Activated T-helper 2 cell treated with anti-CD3 and anti-CD28 coated beads, Interferon-gamma antibody, Interleukin-2, Interleukin-4, amounts not matched to agents 10 μg/mL and 5 μg/mL and 100 μg/mL, durations not matched to agents 14 hours and 24 hours and 36 hours (primary cell): ENCODE data around the gene KRT7. TPM values are rescaled to one million over a fixed set of nuclear protein-coding genes. Genes with fewer than 3 reads are reported as not detected.

Experiments
- DNase-seq: peaks from one replicate; pipeline ENCODE4 v3.0.0; 2021; ENCODE audit warnings: low spot score
- H3K27ac Mint-ChIP-seq: one replicate; pipeline ENCODE4 v1.8.0; 2021; ENCODE audit warnings: mixed read lengths
- H3K27me3 Mint-ChIP-seq: one replicate; pipeline ENCODE4 v1.8.0; 2021; ENCODE audit warnings: low read depth, mixed read lengths
- H3K36me3 Mint-ChIP-seq: one replicate; pipeline ENCODE4 v1.8.0; 2021; ENCODE audit warnings: low read depth, mixed read lengths
- H3K4me1 Mint-ChIP-seq: one replicate; pipeline ENCODE4 v1.8.0; 2021; ENCODE audit warnings: low read depth, mixed read lengths
- H3K4me3 Mint-ChIP-seq: one replicate; pipeline ENCODE4 v1.8.0; 2021; ENCODE audit warnings: low read depth, mild to moderate bottlenecking, moderate library complexity, mixed read lengths
- H3K9me3 Mint-ChIP-seq: one replicate; pipeline ENCODE4 v1.8.0; 2021; ENCODE audit warnings: mixed read lengths
- intact Hi-C: fragments of 100-400 bp; cut with micrococcal nuclease; formaldehyde crosslinking; loops from one replicate; pipeline ENCODE4 v1.15.1; 2023
- total RNA-seq: library from RNA; stranded (reverse); gene quantifications from 2 replicates; pipeline ENCODE4 v1.2.3, GENCODE V29; 2022

The KRT7 gene
- 4.2 and 4.7 TPM in 2 replicates for total RNA-seq

- Mint-ChIP-seq H3K27ac (no peak within 1 kb of the TSS), H3K4me3 (no peak within 1 kb of the TSS), H3K9me3 (no peaks in the 10 kb centered on the region), H3K36me3 (no peaks in the 10 kb centered on the region), H3K4me1 (no peaks in the 10 kb centered on the region), H3K27me3 (peaks cover 46% of the 10 kb centered on the region)
- no peak for DNase-seq
- intact Hi-C loops, result no loop called here
Measured at GRCh38 chr12:52232674-52233461, at the start of gene KRT7. TSS of gene KRT7 (plus strand) at chr12:52233243. CDS start at chr12:52233297, 54 bp downstream.

GRCh38 chr12:52183544-52183910 lies 49.5 kb upstream of the KRT7 start:
- Mint-ChIP-seq H3K9me3 (no peaks in the 10 kb centered on the region), H3K4me1 (peaks cover 3% of the 10 kb centered on the region), H3K36me3 (no peaks in the 10 kb centered on the region), H3K27ac (no peak overlapping the region), H3K4me3 (no peak overlapping the region), H3K27me3 (no peaks in the 10 kb centered on the region)
- intact Hi-C loops, result no loop called here
- no peak for DNase-seq

- Mint-ChIP-seq H3K36me3 (no peaks in the 10 kb centered on the region), H3K9me3 (no peaks in the 10 kb centered on the region), H3K4me1 (peaks cover 3% of the 10 kb centered on the region), H3K4me3 (no peak overlapping the region), H3K27ac (no peak overlapping the region), H3K27me3 (no peaks in the 10 kb centered on the region)
- intact Hi-C loops, result no loop called here
- no peak for DNase-seq
Measured at GRCh38 chr12:52183971-52184370, 49.1 kb upstream of the KRT7 start.

- H3K36me3 Mint-ChIP-seq, result no peaks in the 10 kb centered on the region
- H3K27ac Mint-ChIP-seq, result no peak overlapping the region
- H3K9me3 Mint-ChIP-seq, result no peaks in the 10 kb centered on the region
- H3K27me3 Mint-ChIP-seq, result no peaks in the 10 kb centered on the region
- no peak for DNase-seq
- intact Hi-C loops, result no loop called here
- peaks cover 3% of the 10 kb centered on the region for H3K4me1 Mint-ChIP-seq
- H3K4me3 Mint-ChIP-seq, result no peak overlapping the region
Measured at GRCh38 chr12:52184813-52185212, 48.2 kb upstream of the KRT7 start.

- no peaks in the 10 kb centered on the region for H3K36me3 Mint-ChIP-seq
- H3K27me3 Mint-ChIP-seq, result peaks cover under 1% of the 10 kb centered on the region
- no peak overlapping the region for H3K27ac Mint-ChIP-seq
- no peak for DNase-seq
- H3K4me1 Mint-ChIP-seq, result peaks cover 3% of the 10 kb centered on the region
- H3K9me3 Mint-ChIP-seq, result no peaks in the 10 kb centered on the region
- H3K4me3 Mint-ChIP-seq, result no peak overlapping the region
- intact Hi-C loops, result no loop called here
Measured at GRCh38 chr12:52185400-52185967, 47.6 kb upstream of the KRT7 start.

- no peak for DNase-seq
- Mint-ChIP-seq H3K27me3 (peaks cover 2% of the 10 kb centered on the region), H3K9me3 (no peaks in the 10 kb centered on the region), H3K27ac (no peak overlapping the region), H3K4me1 (peaks cover 3% of the 10 kb centered on the region), H3K36me3 (no peaks in the 10 kb centered on the region), H3K4me3 (no peak overlapping the region)
- intact Hi-C loops, result no loop called here
Measured at GRCh38 chr12:52186118-52186840, 46.8 kb upstream of the KRT7 start.

GRCh38 chr12:52187206-52187605 lies 45.8 kb upstream of the KRT7 start:
- Mint-ChIP-seq H3K27me3 (peaks cover 2% of the 10 kb centered on the region), H3K9me3 (no peaks in the 10 kb centered on the region), H3K36me3 (no peaks in the 10 kb centered on the region), H3K4me3 (no peak overlapping the region), H3K27ac (no peak overlapping the region), H3K4me1 (peaks cover 3% of the 10 kb centered on the region)
- intact Hi-C loops, result no loop called here
- no peak for DNase-seq

- Mint-ChIP-seq H3K36me3 (no peaks in the 10 kb centered on the region), H3K4me3 (no peak overlapping the region), H3K4me1 (peaks cover 3% of the 10 kb centered on the region), H3K27ac (no peak overlapping the region), H3K27me3 (peaks cover 2% of the 10 kb centered on the region), H3K9me3 (no peaks in the 10 kb centered on the region)
- intact Hi-C loops, result no loop called here
- DNase-seq, result no peak
Measured at GRCh38 chr12:52187640-52188039, 45.4 kb upstream of the KRT7 start.

GRCh38 chr12:52188658-52189057 lies 44.4 kb upstream of the KRT7 start:
- intact Hi-C loops, result no loop called here
- peaks cover 3% of the 10 kb centered on the region for H3K4me1 Mint-ChIP-seq
- H3K4me3 Mint-ChIP-seq, result no peak overlapping the region
- no peaks in the 10 kb centered on the region for H3K36me3 Mint-ChIP-seq
- H3K9me3 Mint-ChIP-seq, result no peaks in the 10 kb centered on the region
- H3K27me3 Mint-ChIP-seq, result peaks cover 2% of the 10 kb centered on the region
- no peak for DNase-seq
- H3K27ac Mint-ChIP-seq, result no peak overlapping the region

- no peak for DNase-seq
- Mint-ChIP-seq H3K36me3 (no peaks in the 10 kb centered on the region), H3K9me3 (no peaks in the 10 kb centered on the region), H3K27ac (no peak overlapping the region), H3K4me3 (no peak overlapping the region), H3K4me1 (peaks cover 3% of the 10 kb centered on the region), H3K27me3 (peaks cover 2% of the 10 kb centered on the region)
- intact Hi-C loops, result no loop called here
Measured at GRCh38 chr12:52189376-52190174, 43.5 kb upstream of the KRT7 start.

GRCh38 chr12:52190860-52191729 lies 41.9 kb upstream of the KRT7 start:
- intact Hi-C loops, result no loop called here
- H3K4me3 Mint-ChIP-seq, result no peak overlapping the region
- peaks cover 2% of the 10 kb centered on the region for H3K27me3 Mint-ChIP-seq

More at GRCh38 chr12:52190860-52191729, 41.9 kb upstream of the KRT7 start:
- Mint-ChIP-seq H3K9me3 (no peaks in the 10 kb centered on the region), H3K27ac (no peak overlapping the region), H3K4me1 (peaks cover 4% of the 10 kb centered on the region), H3K36me3 (no peaks in the 10 kb centered on the region)
- no peak for DNase-seq
